Gastroesophageal sphincter (tissue), 3 donors: ENCODE measurements around the gene ALLC.

Experiments used
- CTCF ChIP-seq, 4 experiments: fragments of 200-600 bp in 2 of 4; fragments of 450-650 bp in 2 of 4; sonication (generic) in 1 of 4; IDR thresholded peaks; one replicate each; pipeline ENCODE4 v1.5.1; 2017 to 2019; ENCODE audit warnings: antibody characterized with exemption in 4 of 4, mild to moderate bottlenecking in 2 of 4, moderate library complexity in 2 of 4
- POLR2AphosphoS5 ChIP-seq: sonication (generic); formaldehyde crosslinking; IDR thresholded peaks from one replicate; pipeline ENCODE4 v1.6.1; 2017; ENCODE audit warnings: antibody characterized with exemption

GRCh38 chr2:3626812-3627499 lies 31.0 kb upstream of the ALLC start:
- TF ChIP-seq CTCF (IDR thresholded peaks at IDR 0.05), result no peak
- TF ChIP-seq POLR2AphosphoS5, result no peak
